Lower leg skin (tissue), 4 donors: ENCODE measurements around the gene SEPTIN11. TPM values are rescaled to one million over a fixed set of nuclear protein-coding genes. Genes with fewer than 3 reads are reported as not detected.

ENCODE experiments used
- DNase-seq, 2 donors: peaks; one replicate each; pipeline ENCODE4 v3.0.0-alpha.2; 2019; ENCODE audit warnings: low spot score in 2 of 2
- H3K4me3 ChIP-seq: fragments of 200-600 bp; sonication (generic); 2 replicates; pipeline ENCODE4 v1.5.1; 2017; ENCODE audit warnings: mild to moderate bottlenecking, low read depth; ENCODE audit not compliant: poor library complexity, severe bottlenecking
- CTCF ChIP-seq, 3 donors: fragments of 450-650 bp; IDR thresholded peaks; one replicate each; pipeline ENCODE4 v1.5.1; 2016; ENCODE audit warnings: antibody characterized with exemption in 3 of 3, mild to moderate bottlenecking in 3 of 3, moderate library complexity in 2 of 3
- POLR2A ChIP-seq, 2 donors: fragments of 450-650 bp; IDR thresholded peaks; one replicate each; pipeline ENCODE4 v1.6.1; 2016 to 2017; ENCODE audit warnings: antibody characterized with exemption in 2 of 2, mild to moderate bottlenecking in 1 of 2, moderate library complexity in 1 of 2
- WGBS, 2 donors: methylation state at CpG; one replicate each; pipeline ENCODE4 v1.1.5; 2018; 5-methylcytosine and 5-hydroxymethylcytosine counted together
- intact Hi-C: fragments of 100-400 bp; cut with DNase I; formaldehyde crosslinking; loops from one replicate; pipeline ENCODE4 v1.15.0; 2023; ENCODE audit warnings: low total_unique reads
- total RNA-seq, 4 donors: library from RNA; depleted of rRNA; stranded (reverse); fragments of >200 nt; gene quantifications; one replicate each; pipeline ENCODE4 v1.1.0, GENCODE V29; 2016

The SEPTIN11 gene
- total RNA-seq, 4 donors from 2014 or later, result 38.2 to 104 (median 44.9) TPM

GRCh38 chr4:76989391-76990061 lies 40.0 kb downstream of the SEPTIN11 start:
- DNase-seq, result no peak
- no peak for TF ChIP-seq POLR2A (IDR thresholded peaks at IDR 0.05)
- no peak for TF ChIP-seq CTCF (IDR thresholded peaks at IDR 0.05)
- WGBS, 2 donors, result 76 to 81% methylated on average over 13 of the region's 13 CpGs
- no peak overlapping the region for H3K4me3 ChIP-seq
- intact Hi-C loops, result no loop called here

GRCh38 chr4:76990288-76991080 lies 40.9 kb downstream of the SEPTIN11 start:
- intact Hi-C loops, result no loop called here
- TF ChIP-seq CTCF (IDR thresholded peaks at IDR 0.05), result no peak
- TF ChIP-seq POLR2A (IDR thresholded peaks at IDR 0.05), result no peak
- DNase-seq, result no peak
- WGBS, 2 donors, result 89 to 93% methylated on average over 11 to 12 of the region's 12 CpGs
- H3K4me3 ChIP-seq, result no peak overlapping the region

- TF ChIP-seq CTCF (IDR thresholded peaks at IDR 0.05) (no peak), POLR2A (IDR thresholded peaks at IDR 0.05) (no peak)
- DNase-seq, result no peak
- H3K4me3 ChIP-seq, result no peak overlapping the region
- intact Hi-C loops, result no loop called here
- 82 to 90% methylated on average over 1 of the region's 1 CpG for WGBS, 2 donors
Measured at GRCh38 chr4:76991161-76991660, 41.7 kb downstream of the SEPTIN11 start.

- H3K4me3 ChIP-seq, result no peak overlapping the region
- no peak for DNase-seq
- intact Hi-C loops, result no loop called here
- TF ChIP-seq CTCF (IDR thresholded peaks at IDR 0.05), result no peak
- no peak for TF ChIP-seq POLR2A (IDR thresholded peaks at IDR 0.05)
- WGBS, 2 donors, result 68 to 89% methylated on average over 10 of the region's 10 CpGs
Measured at GRCh38 chr4:76993787-76994641, 44.5 kb downstream of the SEPTIN11 start.

GRCh38 chr4:76995776-76996175 lies 46.2 kb downstream of the SEPTIN11 start:
- no peak overlapping the region for H3K4me3 ChIP-seq
- no peak for DNase-seq
- TF ChIP-seq POLR2A (IDR thresholded peaks at IDR 0.05) (no peak), CTCF (IDR thresholded peaks at IDR 0.05) (no peak)
- 91 to 97% methylated on average over 1 of the region's 1 CpG for WGBS, 2 donors
- intact Hi-C loops, result no loop called here
